ENCODE measurements around the gene TXNDC8. TPM values are rescaled to one million over a fixed set of nuclear protein-coding genes. Genes with fewer than 3 reads are reported as not detected.

The TXNDC8 gene
- total and polyA plus RNA-seq, 2 donors (not counting 1 experiment from before 2014, with no cell fraction given): not detected

DNA sequence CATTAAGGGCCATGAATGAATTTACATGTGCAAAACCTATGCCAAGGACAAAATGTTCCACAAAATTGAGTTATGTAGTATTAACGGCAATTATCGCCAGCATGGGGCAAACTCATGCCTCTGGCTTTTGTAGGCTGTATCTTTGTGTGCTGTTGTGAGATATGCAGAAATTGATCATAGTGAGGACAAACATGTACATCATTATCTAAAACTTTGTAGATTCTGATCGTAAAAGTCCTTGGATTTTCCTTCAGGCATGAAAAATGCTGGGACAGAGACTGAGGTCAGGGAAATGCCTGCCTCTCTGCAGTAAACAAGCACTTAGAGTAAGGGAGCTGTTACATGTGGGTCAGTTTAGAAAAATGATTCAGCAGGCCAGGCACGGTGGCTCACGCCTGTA, 5.9 kb upstream of the TXNDC8 start:
- Mint-ChIP-seq H3K27ac (no peak overlapping the region), H3K27me3 (peaks cover 3% of the 10 kb centered on the region), H3K4me3 (no peak overlapping the region), H3K4me1 (no peaks in the 10 kb centered on the region), H3K9me3 (ENCODE audit: insufficient read depth) (no peaks in the 10 kb centered on the region)
- Histone ChIP-seq H3K27me3 (replicated peaks in 1 of 4; ENCODE audit: control extremely low read depth in 1 of 4, control insufficient read depth in 3 of 4, insufficient read depth in 4 of 4, low read length in 3 of 4) (no peaks in the 10 kb centered on the region), H3K27ac (ENCODE audit: low read length in 2 of 2) (no peak overlapping the region), H3K9ac (ENCODE audit: low read length) (no peak overlapping the region), H3K36me3 (replicated peaks in 1 of 2; ENCODE audit: control extremely low read depth in 1 of 2, control insufficient read depth in 1 of 2, extremely low read depth in 1 of 2, insufficient read depth in 2 of 2, low read length in 1 of 2) (no peaks in the 10 kb centered on the region), H4K20me1 (ENCODE audit: control insufficient read depth, insufficient read depth, low read length, poor library complexity, severe bottlenecking) (no peaks in the 10 kb centered on the region), H3K4me3 (ENCODE audit: control extremely low read depth in 1 of 5, extremely low read depth in 1 of 5, insufficient read depth in 1 of 5, low read depth in 2 of 5, low read length in 4 of 5) (no peak overlapping the region), H3K79me2 (ENCODE audit: control insufficient read depth, insufficient read depth, low read length) (no peaks in the 10 kb centered on the region), H3K4me1 (ENCODE audit: control insufficient read depth in 2 of 2, insufficient read depth in 2 of 2, low read length in 2 of 2) (no peaks in the 10 kb centered on the region), H3K9me3 (ENCODE audit: control extremely low read depth in 1 of 3, control insufficient read depth in 2 of 3, insufficient read depth in 1 of 3, low read length in 2 of 3) (no peaks in the 10 kb centered on the region), H2AFZ (ENCODE audit: insufficient read depth, low read depth, low read length, poor library complexity, severe bottlenecking) (no peak overlapping the region), H3K4me2 (replicated peaks; ENCODE audit: low read depth, low read length, poor library complexity, severe bottlenecking) (no peak overlapping the region)
- POLR2A ChIA-PET: no interaction called here
- DNase-seq (no peak), ATAC-seq (ENCODE audit: low read depth) (no peak)
- CTCF ChIA-PET: no interaction called here
- no peak for TF ChIP-seq EZH2 (IDR thresholded peaks at IDR 0.05; ENCODE audit: borderline replicate concordance, insufficient read depth, low read depth, low read length, poor library complexity, severe bottlenecking)
- TF ChIP-seq, protein P1, sequence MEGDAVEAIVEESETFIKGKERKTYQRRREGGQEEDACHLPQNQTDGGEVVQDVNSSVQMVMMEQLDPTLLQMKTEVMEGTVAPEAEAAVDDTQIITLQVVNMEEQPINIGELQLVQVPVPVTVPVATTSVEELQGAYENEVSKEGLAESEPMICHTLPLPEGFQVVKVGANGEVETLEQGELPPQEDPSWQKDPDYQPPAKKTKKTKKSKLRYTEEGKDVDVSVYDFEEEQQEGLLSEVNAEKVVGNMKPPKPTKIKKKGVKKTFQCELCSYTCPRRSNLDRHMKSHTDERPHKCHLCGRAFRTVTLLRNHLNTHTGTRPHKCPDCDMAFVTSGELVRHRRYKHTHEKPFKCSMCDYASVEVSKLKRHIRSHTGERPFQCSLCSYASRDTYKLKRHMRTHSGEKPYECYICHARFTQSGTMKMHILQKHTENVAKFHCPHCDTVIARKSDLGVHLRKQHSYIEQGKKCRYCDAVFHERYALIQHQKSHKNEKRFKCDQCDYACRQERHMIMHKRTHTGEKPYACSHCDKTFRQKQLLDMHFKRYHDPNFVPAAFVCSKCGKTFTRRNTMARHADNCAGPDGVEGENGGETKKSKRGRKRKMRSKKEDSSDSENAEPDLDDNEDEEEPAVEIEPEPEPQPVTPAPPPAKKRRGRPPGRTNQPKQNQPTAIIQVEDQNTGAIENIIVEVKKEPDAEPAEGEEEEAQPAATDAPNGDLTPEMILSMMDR (IDR thresholded peaks at IDR 0.05): no peak
- intact Hi-C loops (cut with micrococcal nuclease): no loop called here
- WGBS (ENCODE audit: insufficient coverage): 90% methylated on average over 2 of the region's 5 CpGs

GRCh38 chr9:110340306-110340705, 2.6 kb upstream of the TXNDC8 start:
- no CpG with 5 or more reads among the region's 2 CpGs for WGBS (ENCODE audit: insufficient coverage)
- Mint-ChIP-seq H3K4me3 (no peak overlapping the region), H3K4me1 (no peaks in the 10 kb centered on the region), H3K27ac (no peak overlapping the region), H3K27me3 (peaks cover 5% of the 10 kb centered on the region), H3K9me3 (ENCODE audit: insufficient read depth) (no peaks in the 10 kb centered on the region)
- Histone ChIP-seq H3K27me3 (replicated peaks in 1 of 4; ENCODE audit: control extremely low read depth in 1 of 4, control insufficient read depth in 3 of 4, insufficient read depth in 4 of 4, low read length in 3 of 4) (no peaks in the 10 kb centered on the region), H4K20me1 (ENCODE audit: control insufficient read depth, insufficient read depth, low read length, poor library complexity, severe bottlenecking) (no peaks in the 10 kb centered on the region), H2AFZ (ENCODE audit: insufficient read depth, low read depth, low read length, poor library complexity, severe bottlenecking) (no peak overlapping the region), H3K4me1 (ENCODE audit: control insufficient read depth in 2 of 2, insufficient read depth in 2 of 2, low read length in 2 of 2) (no peaks in the 10 kb centered on the region), H3K4me2 (replicated peaks; ENCODE audit: low read depth, low read length, poor library complexity, severe bottlenecking) (no peak overlapping the region), H3K9me3 (ENCODE audit: control extremely low read depth in 1 of 3, control insufficient read depth in 2 of 3, insufficient read depth in 1 of 3, low read length in 2 of 3) (no peaks in the 10 kb centered on the region), H3K4me3 (ENCODE audit: control extremely low read depth in 1 of 5, extremely low read depth in 1 of 5, insufficient read depth in 1 of 5, low read depth in 2 of 5, low read length in 4 of 5) (no peak overlapping the region), H3K36me3 (replicated peaks in 1 of 2; ENCODE audit: control extremely low read depth in 1 of 2, control insufficient read depth in 1 of 2, extremely low read depth in 1 of 2, insufficient read depth in 2 of 2, low read length in 1 of 2) (no peaks in the 10 kb centered on the region), H3K79me2 (ENCODE audit: control insufficient read depth, insufficient read depth, low read length) (no peaks in the 10 kb centered on the region), H3K9ac (ENCODE audit: low read length) (no peak overlapping the region), H3K27ac (ENCODE audit: low read length in 2 of 2) (no peak overlapping the region)
- intact Hi-C loops (cut with micrococcal nuclease): no loop called here
- no peak for ATAC-seq (ENCODE audit: low read depth)
- ChIA-PET CTCF (no interaction called here), POLR2A (no interaction called here)
- DNase-seq: no peak
- TF ChIP-seq, protein P1 (IDR thresholded peaks at IDR 0.05): no peak
- no peak for TF ChIP-seq EZH2 (IDR thresholded peaks at IDR 0.05; ENCODE audit: borderline replicate concordance, insufficient read depth, low read depth, low read length, poor library complexity, severe bottlenecking)
